Omental fat pad (tissue), 4 donors: ENCODE results near the gene SOX5. TPM values are rescaled to one million over a fixed set of nuclear protein-coding genes. Genes with fewer than 3 reads are reported as not detected.

Experiments
- ATAC-seq: fragments of 150-250 bp; one replicate; pipeline ENCODE4 v1.9.1; 2016; ENCODE audit warnings: mild to moderate bottlenecking, moderate library complexity; ENCODE audit not compliant: low FRiP score
- DNase-seq: peaks from one replicate; pipeline ENCODE4 v3.0.0-alpha.2; 2019; ENCODE audit warnings: low spot score
- total RNA-seq, 4 donors: library from RNA; depleted of rRNA; stranded (reverse); fragments of >200 nt; gene quantifications; one replicate each; pipeline ENCODE4 v1.1.0, GENCODE V29; 2016
- TF ChIP-seq, protein P1 (sequence below), 3 donors: fragments of 450-650 bp; IDR thresholded peaks; one replicate each; pipeline ENCODE4 v1.5.1; 2016 to 2017; ENCODE audit warnings: antibody characterized with exemption in 3 of 3, mild to moderate bottlenecking in 3 of 3, moderate library complexity in 2 of 3

The SOX5 gene
- total RNA-seq, 4 donors from 2014 or later, result 22.1 to 67.6 (median 34.6) TPM

DNA sequence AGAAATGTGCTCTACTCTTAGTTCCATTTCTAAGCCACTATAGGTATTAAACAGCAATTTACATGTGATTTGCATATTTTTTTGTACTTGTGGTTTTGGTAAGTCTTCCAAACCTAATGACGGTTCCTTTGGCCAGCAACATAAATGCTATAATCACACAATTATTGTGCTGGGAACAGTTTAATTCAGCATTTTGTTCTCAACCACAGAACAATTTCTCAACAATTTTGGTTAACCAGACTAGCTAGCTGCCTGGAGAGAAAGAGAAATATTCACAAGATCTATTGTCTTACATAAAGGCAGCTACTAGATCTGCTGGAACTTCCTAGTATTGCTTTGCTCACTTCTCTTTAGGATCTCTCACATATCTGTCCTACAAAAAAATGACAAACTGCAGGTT, 265.3 kb downstream of the SOX5 start:
- no peak for DNase-seq
- TF ChIP-seq, protein P1, sequence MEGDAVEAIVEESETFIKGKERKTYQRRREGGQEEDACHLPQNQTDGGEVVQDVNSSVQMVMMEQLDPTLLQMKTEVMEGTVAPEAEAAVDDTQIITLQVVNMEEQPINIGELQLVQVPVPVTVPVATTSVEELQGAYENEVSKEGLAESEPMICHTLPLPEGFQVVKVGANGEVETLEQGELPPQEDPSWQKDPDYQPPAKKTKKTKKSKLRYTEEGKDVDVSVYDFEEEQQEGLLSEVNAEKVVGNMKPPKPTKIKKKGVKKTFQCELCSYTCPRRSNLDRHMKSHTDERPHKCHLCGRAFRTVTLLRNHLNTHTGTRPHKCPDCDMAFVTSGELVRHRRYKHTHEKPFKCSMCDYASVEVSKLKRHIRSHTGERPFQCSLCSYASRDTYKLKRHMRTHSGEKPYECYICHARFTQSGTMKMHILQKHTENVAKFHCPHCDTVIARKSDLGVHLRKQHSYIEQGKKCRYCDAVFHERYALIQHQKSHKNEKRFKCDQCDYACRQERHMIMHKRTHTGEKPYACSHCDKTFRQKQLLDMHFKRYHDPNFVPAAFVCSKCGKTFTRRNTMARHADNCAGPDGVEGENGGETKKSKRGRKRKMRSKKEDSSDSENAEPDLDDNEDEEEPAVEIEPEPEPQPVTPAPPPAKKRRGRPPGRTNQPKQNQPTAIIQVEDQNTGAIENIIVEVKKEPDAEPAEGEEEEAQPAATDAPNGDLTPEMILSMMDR (IDR thresholded peaks at IDR 0.05), result no peak
- ATAC-seq, result no peak

DNA sequence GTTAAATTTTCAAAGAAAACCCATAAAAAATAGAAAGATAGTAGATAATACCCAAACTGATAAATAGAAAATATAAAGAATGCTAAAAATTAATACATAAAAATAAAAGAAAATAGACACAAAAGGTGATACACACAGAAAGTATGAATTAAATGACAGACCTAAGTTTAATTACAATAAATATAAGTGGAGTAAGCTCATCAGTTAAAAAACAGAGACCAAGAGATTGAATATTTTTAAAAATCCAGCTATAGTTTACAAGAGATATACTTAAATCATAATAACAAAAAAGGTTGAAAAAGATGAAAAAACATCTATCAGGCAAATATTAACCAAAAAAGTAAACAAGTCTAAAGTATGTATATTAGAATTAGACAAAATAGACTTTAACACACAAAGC, 268.2 kb downstream of the SOX5 start:
- ATAC-seq (no peak), DNase-seq (no peak)
- TF ChIP-seq, protein P1 (IDR thresholded peaks at IDR 0.05), result no peak

DNA sequence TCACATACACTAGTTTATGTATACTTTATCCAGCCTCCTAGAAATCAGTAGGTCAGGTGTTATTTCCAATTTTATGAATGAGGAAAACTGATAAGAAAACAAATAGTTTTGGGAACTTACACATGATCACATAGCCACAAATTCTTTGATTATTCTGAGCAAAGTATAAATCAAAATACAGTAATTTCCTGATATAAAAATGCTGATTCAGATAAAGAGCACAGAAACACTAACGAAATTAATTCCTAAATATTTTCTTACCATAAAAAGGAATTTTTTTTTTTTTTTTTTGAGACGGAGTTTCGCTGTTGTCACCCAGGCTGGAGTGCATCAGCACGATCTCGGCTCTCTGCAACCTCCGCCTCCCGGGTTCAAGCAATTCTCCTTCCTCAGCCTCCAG, 275.4 kb downstream of the SOX5 start:
- TF ChIP-seq, protein P1 (IDR thresholded peaks at IDR 0.05), result no peak
- no peak for ATAC-seq
- DNase-seq, result no peak

DNA sequence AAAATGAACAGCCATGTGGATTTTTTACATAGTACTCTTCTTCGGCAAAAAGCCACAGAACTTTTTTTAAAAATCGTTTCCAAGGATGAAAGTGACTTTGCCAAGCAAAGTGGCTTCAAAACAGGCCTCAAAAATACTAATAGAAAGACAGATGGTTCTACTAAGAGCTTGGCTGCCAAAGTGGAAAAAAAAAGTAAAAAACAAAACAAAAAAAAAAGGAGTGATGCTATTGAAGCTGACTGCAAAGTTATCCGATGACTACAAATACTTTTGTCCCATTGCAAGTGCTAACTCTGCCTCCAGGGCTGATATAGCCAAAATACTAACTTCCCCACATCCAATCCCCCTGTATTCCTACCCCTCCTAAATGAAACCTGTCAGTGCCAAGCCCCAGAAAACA, 277.6 kb downstream of the SOX5 start:
- TF ChIP-seq, protein P1 (IDR thresholded peaks at IDR 0.05), result no peak
- DNase-seq, result no peak
- ATAC-seq, result no peak

DNA sequence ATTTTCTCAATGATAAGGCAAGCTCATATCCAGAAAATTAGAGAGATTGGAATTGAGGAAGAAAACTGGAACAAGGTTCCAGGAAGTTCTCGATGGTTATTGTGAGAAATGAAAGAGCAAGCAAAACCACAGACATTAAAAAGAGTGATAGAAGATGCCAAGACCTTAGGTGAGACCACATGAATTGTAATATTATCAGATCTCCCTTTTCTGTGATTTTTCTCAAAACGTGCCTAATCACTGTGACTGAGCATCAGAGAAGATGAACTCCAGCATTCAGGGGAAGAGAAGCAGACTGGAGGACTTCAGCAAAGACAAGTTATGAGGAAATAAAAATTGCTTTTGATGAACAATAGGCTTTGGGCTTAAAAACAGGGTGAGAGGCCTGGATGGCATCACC, 278.8 kb downstream of the SOX5 start:
- no peak for ATAC-seq
- TF ChIP-seq, protein P1 (IDR thresholded peaks at IDR 0.05), result no peak
- no peak for DNase-seq

DNA sequence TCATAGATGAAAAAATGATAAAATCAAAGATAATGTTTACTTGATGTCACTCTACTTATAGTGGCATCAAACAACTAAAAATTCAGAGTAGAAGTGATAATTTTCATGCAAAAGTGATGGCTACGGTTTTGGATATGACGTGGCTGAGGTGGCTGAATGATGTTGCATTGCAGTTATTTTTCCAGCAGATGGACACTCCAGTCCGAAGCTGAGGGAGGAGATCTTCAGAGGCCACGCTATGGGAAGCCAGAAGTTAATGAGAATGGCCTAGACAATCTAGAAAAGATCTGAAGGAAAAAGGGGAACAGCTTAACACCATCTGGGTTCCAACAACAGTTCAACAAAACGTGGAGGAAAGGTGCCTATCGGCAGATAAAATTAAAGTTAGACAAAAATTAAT, 279.8 kb downstream of the SOX5 start:
- TF ChIP-seq, protein P1 (IDR thresholded peaks at IDR 0.05), result no peak
- DNase-seq (no peak), ATAC-seq (no peak)

DNA sequence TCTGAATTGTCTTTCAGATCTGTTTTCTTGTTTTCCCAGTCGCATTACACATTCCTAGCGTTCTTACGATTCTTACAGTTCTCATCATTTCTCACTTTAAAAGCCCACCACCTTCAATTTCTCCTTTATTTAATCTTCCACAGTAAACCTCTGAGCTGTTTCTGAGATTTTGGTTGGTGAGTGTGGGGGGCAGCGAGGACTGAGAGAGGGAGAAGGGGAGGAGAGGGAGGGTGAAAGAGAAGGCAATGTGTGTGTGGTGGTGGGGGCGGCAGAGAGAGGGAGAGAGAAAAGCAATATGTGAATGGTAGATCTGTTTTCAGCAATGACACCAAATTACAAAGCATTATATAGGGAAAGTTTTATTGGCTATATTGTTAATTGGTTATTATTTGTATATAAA, 282.6 kb downstream of the SOX5 start:
- DNase-seq (no peak), ATAC-seq (no peak)
- TF ChIP-seq, protein P1 (IDR thresholded peaks at IDR 0.05), result no peak
